OCI-LY3 (cell line): ENCODE data around the gene CHD3.
"Not testable (repeated sequence)": the region's sequence is repeated elsewhere in the genome, so short reads cannot be mapped to it uniquely, and the experiment has no call there.

Source experiments
- H2AFZ ChIP-seq: fragments of 200-600, 300-600 bp; shearing (Covaris generic); 2 replicates; pipeline ENCODE4 v1.6.0; 2014; ENCODE audit warnings: antibody characterized with exemption, low read depth, low read length
- H3K27ac ChIP-seq: fragments of 200-600, 300-600 bp; sonication (generic); 2 replicates; pipeline ENCODE4 v1.5.1; 2014; ENCODE audit warnings: mild to moderate bottlenecking, low read length, moderate library complexity, mixed read lengths
- H3K27me3 ChIP-seq: fragments of 200-600, 300-600 bp; sonication (generic); 2 replicates; pipeline ENCODE4 v1.6.1; 2014; ENCODE audit warnings: low read depth, low read length, mixed read lengths
- H3K36me3 ChIP-seq: fragments of 200-600, 300-600 bp; sonication (generic); replicated peaks from 2 replicates; pipeline ENCODE3; 2014; ENCODE audit warnings: low read depth, low read length, mixed read lengths
- H3K4me1 ChIP-seq: fragments of 300-600, 200-600 bp; sonication (generic); 2 replicates; pipeline ENCODE4 v1.6.1; 2014; ENCODE audit warnings: low read length, mixed read lengths
- H3K4me2 ChIP-seq: fragments of 200-600, 300-600 bp; sonication (generic); 2 replicates; pipeline ENCODE4 v1.6.1; 2014; ENCODE audit warnings: low read length, mixed read lengths
- H3K4me3 ChIP-seq: fragments of 300-600, 200-600 bp; sonication (generic); 2 replicates; pipeline ENCODE4 v1.5.1; 2014; ENCODE audit warnings: antibody characterized with exemption, mild to moderate bottlenecking, low read length, moderate library complexity
- H3K79me2 ChIP-seq: fragments of 300-600, 200-600 bp; shearing (Covaris generic); 2 replicates; pipeline ENCODE4 v1.6.1; 2014; ENCODE audit warnings: mild to moderate bottlenecking, low read length, mixed read lengths
- H3K9ac ChIP-seq: fragments of 300-600, 200-600 bp; shearing (Covaris generic); 2 replicates; pipeline ENCODE4 v1.6.0; 2014; ENCODE audit warnings: mild to moderate bottlenecking, low read length, moderate library complexity
- H3K9me3 ChIP-seq: fragments of 200-600, 300-600 bp; shearing (Covaris generic); 2 replicates; pipeline ENCODE4 v1.6.1; 2014; ENCODE audit warnings: low read length, mixed read lengths; ENCODE audit not compliant: insufficient read depth
- H4K20me1 ChIP-seq: fragments of 200-600, 300-600 bp; sonication (generic); 2 replicates; pipeline ENCODE4 v1.6.1; 2016; ENCODE audit warnings: low read length, mixed read lengths; ENCODE audit not compliant: insufficient read depth
- EZH2phosphoT487 ChIP-seq: fragments of 200-600 bp; shearing (Covaris generic); IDR thresholded peaks from 2 replicates; pipeline ENCODE4 v1.6.1; 2018; ENCODE audit warnings: antibody characterized with exemption, mixed run types, low read depth
- TF ChIP-seq, protein P1 (sequence below): fragments of 200-600, 300-600 bp; sonication (generic); IDR thresholded peaks from 2 replicates; pipeline ENCODE4 v1.5.1; 2014; ENCODE audit warnings: antibody characterized with exemption, low read length, low read depth

CHD3 gene

DNA sequence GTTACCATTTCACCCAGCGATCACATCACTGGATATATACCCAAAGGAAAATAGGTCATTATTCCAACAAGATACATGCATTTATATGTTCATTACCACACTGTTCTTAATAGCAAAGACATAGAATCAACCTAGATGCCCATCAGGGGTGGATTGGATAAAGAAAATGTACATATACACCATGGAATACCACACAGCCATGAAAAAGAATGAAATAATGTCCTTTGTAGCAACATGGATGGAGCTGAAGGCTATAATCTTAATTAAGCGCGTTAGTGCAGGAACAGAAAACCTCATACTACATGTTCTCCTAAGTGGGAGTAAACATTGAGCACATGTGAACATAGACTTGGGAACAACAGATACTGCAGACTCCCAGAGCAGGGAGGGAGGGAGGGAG, 62.0 kb downstream of the CHD3 start:
- Histone ChIP-seq H3K4me2 (no peak overlapping the region), H3K36me3 (peaks cover 9% of the 10 kb centered on the region), H3K27ac (no peak overlapping the region), H3K79me2 (no peaks in the 10 kb centered on the region), H3K9ac (no peak overlapping the region), H2AFZ (no peak overlapping the region), H3K4me1 (peaks cover 24% of the 10 kb centered on the region), H4K20me1 (no peaks in the 10 kb centered on the region), H3K4me3 (no peak overlapping the region), H3K9me3 (no peaks in the 10 kb centered on the region), H3K27me3 (no peaks in the 10 kb centered on the region)
- TF ChIP-seq, protein P1, sequence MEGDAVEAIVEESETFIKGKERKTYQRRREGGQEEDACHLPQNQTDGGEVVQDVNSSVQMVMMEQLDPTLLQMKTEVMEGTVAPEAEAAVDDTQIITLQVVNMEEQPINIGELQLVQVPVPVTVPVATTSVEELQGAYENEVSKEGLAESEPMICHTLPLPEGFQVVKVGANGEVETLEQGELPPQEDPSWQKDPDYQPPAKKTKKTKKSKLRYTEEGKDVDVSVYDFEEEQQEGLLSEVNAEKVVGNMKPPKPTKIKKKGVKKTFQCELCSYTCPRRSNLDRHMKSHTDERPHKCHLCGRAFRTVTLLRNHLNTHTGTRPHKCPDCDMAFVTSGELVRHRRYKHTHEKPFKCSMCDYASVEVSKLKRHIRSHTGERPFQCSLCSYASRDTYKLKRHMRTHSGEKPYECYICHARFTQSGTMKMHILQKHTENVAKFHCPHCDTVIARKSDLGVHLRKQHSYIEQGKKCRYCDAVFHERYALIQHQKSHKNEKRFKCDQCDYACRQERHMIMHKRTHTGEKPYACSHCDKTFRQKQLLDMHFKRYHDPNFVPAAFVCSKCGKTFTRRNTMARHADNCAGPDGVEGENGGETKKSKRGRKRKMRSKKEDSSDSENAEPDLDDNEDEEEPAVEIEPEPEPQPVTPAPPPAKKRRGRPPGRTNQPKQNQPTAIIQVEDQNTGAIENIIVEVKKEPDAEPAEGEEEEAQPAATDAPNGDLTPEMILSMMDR = no peak
- TF ChIP-seq EZH2phosphoT487 = no peak

DNA sequence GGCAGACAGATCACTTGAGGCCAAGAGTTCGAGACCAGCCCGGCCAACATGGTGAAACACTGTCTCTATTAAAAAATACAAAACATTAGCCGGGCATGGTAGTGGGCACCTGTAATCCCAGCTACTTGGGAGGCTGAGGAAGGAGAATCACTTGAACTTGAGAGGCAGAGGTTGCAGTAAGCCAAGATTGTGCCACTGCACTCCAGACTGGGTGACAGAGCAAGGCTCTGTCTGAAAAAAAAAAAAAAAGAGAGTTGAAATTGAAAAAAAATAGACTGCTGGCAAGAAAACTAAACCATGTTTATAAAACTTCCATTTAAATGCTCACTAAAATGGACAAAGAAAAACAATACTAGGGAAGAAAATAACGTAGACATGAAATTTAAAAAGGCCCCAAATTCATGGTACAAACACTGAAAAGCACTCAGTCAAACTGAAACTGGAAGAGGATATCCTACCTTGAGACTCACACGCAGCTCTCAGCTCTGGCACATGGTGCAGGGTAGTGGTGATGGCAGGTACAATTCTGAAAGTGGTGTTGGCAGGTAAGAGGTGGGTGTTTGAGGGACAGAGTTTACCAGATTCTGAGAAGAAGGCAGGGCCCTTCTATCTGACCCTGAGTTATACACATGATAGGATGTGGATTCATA, 62.7 kb downstream of the CHD3 start:
- Histone ChIP-seq H3K9me3 (no peaks in the 10 kb centered on the region), H3K79me2 (no peaks in the 10 kb centered on the region), H3K9ac (no peak overlapping the region), H3K4me2 (peak overlapping the region; percentile 39), H3K4me3 (no peak overlapping the region), H2AFZ (no peak overlapping the region), H3K27ac (peak overlapping the region; percentile 14; the same call in 1 of the 2 replicates), H3K27me3 (no peaks in the 10 kb centered on the region), H4K20me1 (no peaks in the 10 kb centered on the region), H3K36me3 (peaks cover 4% of the 10 kb centered on the region), H3K4me1 (peaks cover 28% of the 10 kb centered on the region)
- TF ChIP-seq, protein P1 = no peak
- no peak for TF ChIP-seq EZH2phosphoT487

DNA sequence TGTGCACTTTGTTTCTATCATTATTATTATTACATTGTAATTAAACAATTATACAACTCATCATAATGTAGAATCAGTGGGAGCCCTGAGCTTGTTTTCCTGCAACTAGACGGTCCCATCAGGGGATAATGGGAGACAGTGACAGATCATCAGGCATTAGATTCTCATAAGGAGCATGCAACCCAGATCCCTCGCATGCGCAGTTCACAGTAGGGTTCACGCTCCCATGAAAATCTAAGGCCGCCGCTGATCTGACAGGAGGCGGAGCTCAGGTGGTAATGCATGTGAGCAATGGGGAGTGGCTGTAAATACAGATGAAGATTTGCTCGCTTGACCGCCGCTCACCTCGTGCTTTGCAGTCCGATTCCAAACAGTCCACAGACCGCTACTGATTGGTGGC, 64.7 kb downstream of the CHD3 start:
- not testable (repeated sequence) for H3K4me3 ChIP-seq, H2AFZ ChIP-seq, H3K79me2 ChIP-seq, H4K20me1 ChIP-seq, H3K36me3 ChIP-seq, H3K27me3 ChIP-seq, H3K9ac ChIP-seq, H3K9me3 ChIP-seq, H3K4me2 ChIP-seq, H3K27ac ChIP-seq
- H3K4me1 ChIP-seq = peaks cover 31% of the 10 kb centered on the region

DNA sequence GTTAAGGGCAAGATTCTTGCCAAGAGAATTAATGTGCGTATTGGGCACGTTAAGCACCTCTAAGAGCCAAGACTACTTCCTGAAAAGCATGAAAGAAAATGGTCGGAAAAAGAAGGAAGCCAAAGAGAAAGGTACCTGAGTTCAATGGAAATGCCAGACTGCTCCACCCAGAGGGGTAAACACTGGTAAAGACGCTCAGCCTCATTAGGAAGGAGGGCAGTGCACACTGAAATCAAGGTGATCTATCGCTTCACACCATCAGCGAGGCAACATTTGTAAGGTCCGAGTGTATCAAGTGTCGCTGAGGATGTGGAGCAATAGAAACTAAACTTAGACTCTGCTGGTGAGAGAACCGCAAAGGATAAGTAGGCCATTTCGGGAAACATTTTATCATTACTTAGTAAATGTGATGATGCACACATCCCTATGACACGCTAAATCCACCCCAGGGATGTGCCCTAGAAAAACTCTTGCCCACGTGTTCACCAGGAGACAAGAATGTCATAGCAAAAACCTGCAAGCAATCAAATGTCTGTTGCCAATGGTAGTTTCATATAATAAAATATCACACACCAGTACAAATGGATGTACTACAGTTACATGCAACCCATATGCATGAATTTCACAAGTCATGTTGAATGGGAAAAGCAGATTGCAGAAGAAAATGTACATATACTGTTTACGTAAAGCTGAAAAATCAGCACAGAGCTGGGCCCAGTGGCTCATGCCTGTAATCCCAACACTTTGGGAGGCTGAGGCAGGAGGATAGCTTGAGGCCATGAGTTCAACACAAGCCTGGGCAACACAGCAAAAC, 67.0 kb downstream of the CHD3 start:
- Histone ChIP-seq H3K4me2 (no peak overlapping the region), H3K4me1 (peaks cover 31% of the 10 kb centered on the region), H3K9ac (no peak overlapping the region), H3K36me3 (no peaks in the 10 kb centered on the region), H3K9me3 (no peaks in the 10 kb centered on the region), H3K27ac (no peak overlapping the region), H3K79me2 (no peaks in the 10 kb centered on the region), H4K20me1 (no peaks in the 10 kb centered on the region), H3K27me3 (no peaks in the 10 kb centered on the region), H2AFZ (no peak overlapping the region), H3K4me3 (no peak overlapping the region)
- TF ChIP-seq, protein P1 = no peak
- TF ChIP-seq EZH2phosphoT487 = no peak
